ENCODE measurements around the gene POMT2.

DNA sequence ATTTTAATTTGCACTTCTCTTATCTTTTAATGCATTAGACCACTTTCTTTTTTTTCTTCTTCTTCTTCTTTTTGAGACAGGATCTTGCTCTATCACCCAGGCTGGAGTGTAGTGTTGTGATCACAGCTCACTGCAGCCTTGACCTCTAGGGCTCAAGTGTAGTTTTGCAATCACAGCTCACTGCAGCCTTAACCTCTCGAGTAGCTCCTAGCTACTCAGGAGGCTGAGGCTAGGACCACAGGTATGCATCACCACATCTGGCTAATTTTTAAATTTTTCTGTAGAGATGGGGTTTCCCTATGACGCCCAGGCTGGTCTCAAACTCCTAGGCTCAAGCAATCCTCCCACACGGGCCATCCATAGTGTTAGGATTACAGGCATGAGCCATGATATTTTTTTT is 43.5 kb upstream of the POMT2 start:
- TF ChIP-seq, protein P1, sequence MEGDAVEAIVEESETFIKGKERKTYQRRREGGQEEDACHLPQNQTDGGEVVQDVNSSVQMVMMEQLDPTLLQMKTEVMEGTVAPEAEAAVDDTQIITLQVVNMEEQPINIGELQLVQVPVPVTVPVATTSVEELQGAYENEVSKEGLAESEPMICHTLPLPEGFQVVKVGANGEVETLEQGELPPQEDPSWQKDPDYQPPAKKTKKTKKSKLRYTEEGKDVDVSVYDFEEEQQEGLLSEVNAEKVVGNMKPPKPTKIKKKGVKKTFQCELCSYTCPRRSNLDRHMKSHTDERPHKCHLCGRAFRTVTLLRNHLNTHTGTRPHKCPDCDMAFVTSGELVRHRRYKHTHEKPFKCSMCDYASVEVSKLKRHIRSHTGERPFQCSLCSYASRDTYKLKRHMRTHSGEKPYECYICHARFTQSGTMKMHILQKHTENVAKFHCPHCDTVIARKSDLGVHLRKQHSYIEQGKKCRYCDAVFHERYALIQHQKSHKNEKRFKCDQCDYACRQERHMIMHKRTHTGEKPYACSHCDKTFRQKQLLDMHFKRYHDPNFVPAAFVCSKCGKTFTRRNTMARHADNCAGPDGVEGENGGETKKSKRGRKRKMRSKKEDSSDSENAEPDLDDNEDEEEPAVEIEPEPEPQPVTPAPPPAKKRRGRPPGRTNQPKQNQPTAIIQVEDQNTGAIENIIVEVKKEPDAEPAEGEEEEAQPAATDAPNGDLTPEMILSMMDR (IDR thresholded peaks at IDR 0.05; ENCODE audit: low read length) = no peak
- TF ChIP-seq EZH2 (IDR thresholded peaks at IDR 0.05; ENCODE audit: borderline replicate concordance, low read length) = no peak
